Urinary bladder (tissue), 4 donors: ENCODE results near the gene NYAP2. TPM values are rescaled to one million over a fixed set of nuclear protein-coding genes. Genes with fewer than 3 reads are reported as not detected.

Experiments
- DNase-seq: peaks from one replicate; pipeline ENCODE4 v3.0.0-alpha.2; 2015; ENCODE audit errors: extremely low spot score
- H3K27ac ChIP-seq: one replicate; pipeline ENCODE4 v1.5.1; 2013; ENCODE audit warnings: low read depth, mild to moderate bottlenecking, moderate library complexity
- H3K36me3 ChIP-seq: one replicate; pipeline ENCODE4 v1.6.1; 2013; ENCODE audit warnings: mild to moderate bottlenecking, moderate library complexity; ENCODE audit not compliant: insufficient read depth
- H3K4me1 ChIP-seq: one replicate; pipeline ENCODE4 v1.6.1; 2013; ENCODE audit warnings: mild to moderate bottlenecking, moderate library complexity; ENCODE audit not compliant: insufficient read depth
- H3K4me3 ChIP-seq: one replicate; pipeline ENCODE4 v1.5.1; 2013; ENCODE audit warnings: low read depth, low read length
- WGBS: extraction: QIAGEN DNeasy Blood & Tissue Kit; methylation state at CpG from one replicate; pipeline ENCODE4 v1.1.7; 2013; 5-methylcytosine and 5-hydroxymethylcytosine counted together
- polyA plus RNA-seq: library from polyadenylated mRNA; stranded (reverse); fragments of 200-250 nt; gene quantifications from one replicate; pipeline ENCODE4 v1.2.3, GENCODE V29; 2013
- total RNA-seq: library from RNA; depleted of rRNA; stranded (reverse); fragments of >200 nt; gene quantifications from one replicate; pipeline ENCODE4 v1.2.3, GENCODE V29; 2014
- donor health status: healthy with polysubstance abuse.
- donor health status: healthy.

Gene NYAP2
- total and polyA plus RNA-seq, 2 donors = 0.01 to 0.79 TPM

GRCh38 chr2:225472161-225472560 lies 72.7 kb downstream of the NYAP2 start:
- Histone ChIP-seq H3K36me3 (no peaks in the 10 kb centered on the region), H3K4me1 (no peaks in the 10 kb centered on the region), H3K4me3 (no peak overlapping the region), H3K27ac (no peak overlapping the region)
- DNase-seq = no peak
- 65% methylated on average over 2 of the region's 2 CpGs for WGBS

- WGBS = 62% methylated on average over 2 of the region's 2 CpGs
- no peak for DNase-seq
- Histone ChIP-seq H3K4me3 (no peak overlapping the region), H3K27ac (no peak overlapping the region), H3K4me1 (no peaks in the 10 kb centered on the region), H3K36me3 (no peaks in the 10 kb centered on the region)
These were observed 79.9 kb downstream of the NYAP2 start for GRCh38 chr2:225479386-225479785.

- Histone ChIP-seq H3K4me3 (no peak overlapping the region), H3K4me1 (no peaks in the 10 kb centered on the region), H3K27ac (no peak overlapping the region), H3K36me3 (no peaks in the 10 kb centered on the region)
- whole genome bisulfite sequencing = 94% methylated on average over 3 of the region's 3 CpGs
- DNase-seq = no peak
These were observed 85.2 kb downstream of the NYAP2 start for GRCh38 chr2:225484751-225485150.

- no peaks in the 10 kb centered on the region for H3K4me1 ChIP-seq
- no peak for DNase-seq
- H3K36me3 ChIP-seq = no peaks in the 10 kb centered on the region
- no peak overlapping the region for H3K4me3 ChIP-seq
- no peak overlapping the region for H3K27ac ChIP-seq
- 75% methylated on average over 3 of the region's 3 CpGs for WGBS
These were observed 86.7 kb downstream of the NYAP2 start for GRCh38 chr2:225486236-225486635.

- Histone ChIP-seq H3K36me3 (no peaks in the 10 kb centered on the region), H3K27ac (no peak overlapping the region), H3K4me3 (no peak overlapping the region), H3K4me1 (no peaks in the 10 kb centered on the region)
- WGBS = 32% methylated on average over 2 of the region's 2 CpGs
- DNase-seq = no peak
These were observed 88.4 kb downstream of the NYAP2 start for GRCh38 chr2:225487878-225488416.

GRCh38 chr2:225488743-225489142 lies 89.2 kb downstream of the NYAP2 start:
- H3K4me3 ChIP-seq = no peak overlapping the region
- DNase-seq = no peak
- WGBS = 87% methylated on average over 2 of the region's 2 CpGs
- H3K27ac ChIP-seq = no peak overlapping the region
- H3K4me1 ChIP-seq = no peaks in the 10 kb centered on the region
- no peaks in the 10 kb centered on the region for H3K36me3 ChIP-seq

- no peak overlapping the region for H3K27ac ChIP-seq
- DNase-seq = no peak
- H3K36me3 ChIP-seq = no peaks in the 10 kb centered on the region
- no peaks in the 10 kb centered on the region for H3K4me1 ChIP-seq
- 96% methylated on average over 5 of the region's 5 CpGs for WGBS
- H3K4me3 ChIP-seq = no peak overlapping the region
These were observed 94.0 kb downstream of the NYAP2 start for GRCh38 chr2:225493420-225494099.

- H3K4me3 ChIP-seq = no peak overlapping the region
- no peaks in the 10 kb centered on the region for H3K36me3 ChIP-seq
- H3K27ac ChIP-seq = no peak overlapping the region
- no peaks in the 10 kb centered on the region for H3K4me1 ChIP-seq
- DNase-seq = no peak
These were observed 94.6 kb downstream of the NYAP2 start for GRCh38 chr2:225494100-225494459.

- WGBS = 93% methylated on average over 4 of the region's 4 CpGs
- H3K4me1 ChIP-seq = no peaks in the 10 kb centered on the region
These were observed 96.2 kb downstream of the NYAP2 start for GRCh38 chr2:225495706-225496105.

GRCh38 chr2:225496568-225496967 lies 97.1 kb downstream of the NYAP2 start:
- DNase-seq = no peak
- WGBS = 80% methylated on average over 1 of the region's 1 CpG
- H3K36me3 ChIP-seq = no peaks in the 10 kb centered on the region
- no peak overlapping the region for H3K4me3 ChIP-seq
- no peak overlapping the region for H3K27ac ChIP-seq
- H3K4me1 ChIP-seq = no peaks in the 10 kb centered on the region

More at GRCh38 chr2:225495706-225496105, 96.2 kb downstream of the NYAP2 start:
- H3K36me3 ChIP-seq = no peaks in the 10 kb centered on the region
- no peak overlapping the region for H3K4me3 ChIP-seq
- no peak overlapping the region for H3K27ac ChIP-seq
- DNase-seq = no peak

GRCh38 chr2:225497166-225497565 lies 97.7 kb downstream of the NYAP2 start:
- Histone ChIP-seq H3K27ac (no peak overlapping the region), H3K4me3 (no peak overlapping the region), H3K4me1 (no peaks in the 10 kb centered on the region), H3K36me3 (no peaks in the 10 kb centered on the region)
- no peak for DNase-seq
- WGBS = 81% methylated on average over 3 of the region's 3 CpGs

GRCh38 chr2:225501022-225501421 lies 101.5 kb downstream of the NYAP2 start:
- no peaks in the 10 kb centered on the region for H3K36me3 ChIP-seq
- no peaks in the 10 kb centered on the region for H3K4me1 ChIP-seq
- H3K27ac ChIP-seq = no peak overlapping the region
- no peak overlapping the region for H3K4me3 ChIP-seq
- no peak for DNase-seq

- Histone ChIP-seq H3K4me3 (no peak overlapping the region), H3K27ac (no peak overlapping the region), H3K36me3 (no peaks in the 10 kb centered on the region), H3K4me1 (no peaks in the 10 kb centered on the region)
- DNase-seq = no peak
- WGBS = 58% methylated on average over 1 of the region's 1 CpG
These were observed 103.5 kb downstream of the NYAP2 start for GRCh38 chr2:225502971-225503370.

- H3K27ac ChIP-seq = no peak overlapping the region
- WGBS = 31% methylated on average over 1 of the region's 1 CpG
- no peaks in the 10 kb centered on the region for H3K36me3 ChIP-seq
- no peak for DNase-seq
- no peak overlapping the region for H3K4me3 ChIP-seq
- no peaks in the 10 kb centered on the region for H3K4me1 ChIP-seq
These were observed 111.3 kb downstream of the NYAP2 start for GRCh38 chr2:225510796-225511195.

GRCh38 chr2:225512469-225512868 lies 113.0 kb downstream of the NYAP2 start:
- H3K4me3 ChIP-seq = no peak overlapping the region
- DNase-seq = no peak
- WGBS = 71% methylated on average over 1 of the region's 1 CpG
- no peaks in the 10 kb centered on the region for H3K4me1 ChIP-seq
- no peaks in the 10 kb centered on the region for H3K36me3 ChIP-seq
- H3K27ac ChIP-seq = no peak overlapping the region
